SIG-M5 treated with dmso at 0.1 percent for 504 hours (cell line): ENCODE results near the gene ARHGAP42.

Source experiments
- DNase-seq: peaks from one replicate; lab custom pipeline; 2025; ENCODE audit not compliant: unreplicated experiment; lab: John Stamatoyannopoulos, UW

The ARHGAP42 gene

GRCh38 chr11:100680070-100680469, 7.0 kb upstream of the ARHGAP42 start:
- DNase-seq, result no peak

GRCh38 chr11:100681064-100681502, 6.0 kb upstream of the ARHGAP42 start:
- peak; percentile 79 for DNase-seq

DNA sequence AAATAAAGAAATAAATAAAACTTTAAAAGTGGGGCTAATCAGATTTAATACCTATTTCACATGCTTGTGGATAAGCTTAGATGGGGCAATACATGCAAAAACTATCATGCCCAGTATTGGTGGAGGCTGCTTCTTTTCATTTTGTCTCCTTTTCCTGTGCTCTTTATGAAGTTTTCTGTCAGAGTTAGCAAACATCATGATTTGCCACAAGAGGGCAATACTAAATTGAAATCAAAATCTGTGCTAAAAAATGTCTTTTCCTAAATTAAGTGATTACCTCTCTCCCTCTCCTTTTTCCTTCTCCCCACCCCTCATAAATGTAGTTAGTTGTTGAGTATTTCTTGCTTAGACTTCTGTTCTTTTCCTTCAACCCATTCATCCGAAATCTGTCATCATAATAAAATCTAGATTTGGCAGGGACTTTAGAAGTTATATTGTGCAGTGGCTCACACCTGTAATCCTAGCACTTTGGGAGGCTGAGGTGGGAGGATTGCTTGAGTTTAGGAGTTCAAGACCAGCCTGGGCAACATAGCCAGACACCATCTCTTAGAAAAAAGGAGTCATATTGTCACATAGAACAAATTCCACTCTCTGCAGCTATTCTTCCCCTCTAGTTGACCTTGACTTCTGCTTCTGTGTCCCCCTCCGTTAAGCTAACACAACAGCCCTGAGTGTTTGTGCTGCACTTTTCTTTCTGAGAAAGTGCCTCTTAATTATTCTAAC, 4.7 kb upstream of the ARHGAP42 start:
- DNase-seq, result no peak

DNA sequence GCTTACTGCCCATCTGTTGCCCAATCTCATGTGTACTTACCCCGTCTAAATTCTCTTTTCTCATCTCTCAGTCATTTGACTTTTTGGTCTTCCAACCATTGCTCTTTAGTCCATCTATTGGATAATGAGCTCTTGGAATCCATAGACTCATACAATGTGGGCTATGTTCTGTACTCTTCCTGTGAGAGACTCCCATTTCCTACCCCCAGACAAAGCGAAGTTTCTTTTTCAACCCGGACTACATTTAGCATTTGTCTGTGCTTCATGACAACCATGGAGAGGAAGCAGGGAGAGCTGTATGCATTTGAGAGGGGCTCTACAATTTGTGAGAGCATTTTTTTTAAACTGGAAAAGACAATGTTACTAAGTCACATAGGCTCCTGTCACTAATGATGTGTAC, 4.0 kb upstream of the ARHGAP42 start:
- DNase-seq, result no peak

DNA sequence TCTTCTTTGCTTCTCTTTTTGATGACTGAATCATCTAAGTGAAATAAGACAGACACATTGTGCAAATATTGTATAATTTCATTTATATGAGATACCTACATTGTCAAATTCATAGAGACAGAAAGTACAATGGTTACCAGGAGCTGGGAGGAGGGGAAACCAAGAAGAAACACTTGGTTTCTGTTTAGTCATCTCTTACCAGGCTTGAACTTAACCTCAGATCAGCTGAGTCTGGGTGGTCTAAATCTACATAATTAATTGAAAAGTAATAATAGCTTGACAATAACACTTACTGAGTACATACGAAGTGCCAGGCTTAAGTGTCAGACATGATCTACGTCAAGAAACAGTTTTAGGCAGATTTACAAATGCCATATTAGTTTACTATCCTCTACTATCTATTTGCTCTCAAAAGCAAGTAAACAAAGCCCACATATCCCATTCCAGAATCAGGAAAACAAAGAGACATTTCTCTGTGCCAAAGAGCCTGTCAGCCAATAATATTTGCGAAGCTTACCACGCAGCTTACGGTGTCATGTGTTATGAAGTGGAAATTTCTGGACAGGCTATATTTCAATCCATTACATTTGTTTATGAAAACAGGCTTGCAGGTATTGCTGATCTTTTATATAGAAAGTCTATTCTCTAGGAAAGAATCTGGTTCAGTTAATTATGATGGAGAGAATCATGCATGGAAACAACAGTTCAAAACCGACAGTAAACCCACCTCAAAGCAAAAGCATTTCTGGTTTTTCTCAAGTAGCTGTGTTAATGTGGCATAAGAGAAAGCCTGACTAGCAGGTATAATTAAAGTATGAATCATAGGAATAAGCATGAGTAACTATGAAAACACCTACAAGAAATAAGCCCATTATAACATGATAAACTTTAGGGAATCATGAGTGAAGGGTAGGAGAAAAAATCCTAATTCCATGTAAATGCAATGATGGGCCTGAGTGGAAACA, 2.7 kb upstream of the ARHGAP42 start:
- no peak for DNase-seq

DNA sequence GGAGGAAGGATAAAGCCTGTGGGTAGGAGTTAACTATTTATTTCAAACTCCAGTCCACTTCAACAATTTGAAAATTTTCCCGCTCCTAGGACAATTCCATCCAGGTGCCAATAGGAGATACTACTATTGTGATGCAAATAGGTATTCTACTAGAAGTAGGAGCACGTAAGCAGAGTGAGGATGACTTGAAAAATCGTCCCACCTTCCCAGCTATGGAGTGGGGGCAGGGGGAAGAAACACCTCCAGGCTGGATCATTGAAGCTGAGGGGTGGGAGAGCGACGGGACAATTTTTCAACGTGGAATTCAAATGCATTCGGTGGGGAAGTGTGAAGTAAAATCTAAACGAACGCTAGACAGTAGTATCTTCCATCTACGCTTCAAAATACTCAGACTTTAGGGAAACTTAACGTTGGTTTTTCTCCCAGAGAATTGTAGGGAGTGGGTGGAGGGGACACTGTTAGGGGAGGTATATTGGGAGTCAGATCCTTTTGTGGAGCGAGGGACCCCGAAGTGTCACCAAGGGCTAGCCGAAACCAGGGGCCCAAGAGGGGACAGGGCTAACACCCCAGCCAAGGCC, 523 bp upstream of the ARHGAP42 start:
- DNase-seq, result no peak

- DNase-seq, result peak; percentile 56
These were observed 725 bp downstream of the ARHGAP42 start for GRCh38 chr11:100687630-100688395.

DNA sequence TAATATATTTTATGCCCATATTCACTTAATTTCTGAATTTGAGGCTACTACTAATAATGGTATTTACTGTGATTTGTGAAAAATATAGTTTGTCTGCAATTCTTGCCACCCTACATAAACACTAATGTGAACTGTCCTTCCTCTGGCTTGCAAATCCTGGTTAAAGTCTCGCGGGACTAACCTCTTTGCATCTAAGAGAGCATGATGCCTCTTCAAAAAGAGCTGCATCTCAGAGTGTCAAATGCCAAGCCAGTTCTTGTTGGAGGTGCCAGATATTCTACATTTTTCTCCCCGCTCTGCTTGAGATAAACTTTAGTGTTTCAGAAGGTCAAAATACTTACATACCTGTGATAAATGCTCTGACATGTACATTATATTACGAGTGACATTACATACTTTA, 2.1 kb downstream of the ARHGAP42 start:
- DNase-seq, result no peak

DNA sequence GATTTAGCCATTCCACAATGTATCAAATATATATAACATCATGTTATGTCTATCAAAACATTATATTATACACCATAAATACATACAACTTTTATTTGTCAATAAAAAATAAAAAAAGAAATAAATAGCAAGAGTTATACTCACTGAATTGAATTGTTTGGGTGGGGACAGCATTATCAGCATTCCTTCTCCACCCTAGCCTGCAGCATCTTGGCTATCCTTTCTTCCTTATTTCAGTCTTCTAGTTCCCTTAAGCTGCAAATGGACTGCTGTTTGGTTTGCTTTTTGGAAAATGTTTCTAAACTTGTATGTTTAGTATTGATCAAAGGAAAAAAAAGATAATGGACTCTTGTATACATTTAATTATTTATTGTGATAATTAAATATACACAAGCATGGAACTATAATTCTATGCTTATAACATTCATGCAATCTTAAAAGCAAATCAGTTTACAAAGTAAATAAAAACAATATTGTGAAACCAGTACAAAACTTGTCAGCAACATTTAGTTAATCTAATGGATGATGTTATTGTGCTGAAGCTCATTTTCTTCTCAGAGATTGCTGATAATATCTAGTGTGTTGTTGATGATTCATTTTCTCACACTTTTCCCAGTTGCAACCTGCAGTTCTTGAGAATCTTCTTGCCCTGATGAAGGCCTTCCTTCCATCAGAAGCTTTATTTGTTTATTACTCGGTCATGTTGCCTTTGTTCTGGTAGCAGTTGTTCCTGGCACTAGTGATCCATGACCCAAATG, 5.0 kb downstream of the ARHGAP42 start:
- DNase-seq, result no peak

- no peak for DNase-seq
These were observed 8.8 kb downstream of the ARHGAP42 start for GRCh38 chr11:100695911-100696310.

- DNase-seq, result no peak
These were observed 16.1 kb downstream of the ARHGAP42 start for GRCh38 chr11:100703139-100703538.

GRCh38 chr11:100703801-100704575, 16.9 kb downstream of the ARHGAP42 start:
- no peak for DNase-seq

- no peak for DNase-seq
These were observed 18.4 kb downstream of the ARHGAP42 start for GRCh38 chr11:100705447-100705846.

DNA sequence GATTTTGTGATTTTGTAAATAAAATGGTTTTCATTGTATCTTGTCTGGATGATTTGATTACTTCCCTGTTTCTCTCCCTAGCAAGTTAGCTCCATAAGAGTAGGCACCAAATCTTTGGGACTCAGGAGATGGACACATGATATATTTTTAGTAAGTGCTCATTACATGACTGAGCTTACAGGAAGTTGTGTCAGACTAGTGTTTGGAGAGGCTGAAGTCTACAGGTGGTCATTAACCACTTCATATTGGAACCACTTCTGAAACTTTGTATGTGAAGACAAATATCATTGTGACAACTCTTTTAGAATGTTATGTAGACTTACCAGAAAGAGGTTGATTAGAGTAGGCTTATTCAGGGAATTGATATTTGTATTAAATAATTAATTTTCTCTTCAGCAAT, 19.1 kb downstream of the ARHGAP42 start:
- DNase-seq, result no peak

DNA sequence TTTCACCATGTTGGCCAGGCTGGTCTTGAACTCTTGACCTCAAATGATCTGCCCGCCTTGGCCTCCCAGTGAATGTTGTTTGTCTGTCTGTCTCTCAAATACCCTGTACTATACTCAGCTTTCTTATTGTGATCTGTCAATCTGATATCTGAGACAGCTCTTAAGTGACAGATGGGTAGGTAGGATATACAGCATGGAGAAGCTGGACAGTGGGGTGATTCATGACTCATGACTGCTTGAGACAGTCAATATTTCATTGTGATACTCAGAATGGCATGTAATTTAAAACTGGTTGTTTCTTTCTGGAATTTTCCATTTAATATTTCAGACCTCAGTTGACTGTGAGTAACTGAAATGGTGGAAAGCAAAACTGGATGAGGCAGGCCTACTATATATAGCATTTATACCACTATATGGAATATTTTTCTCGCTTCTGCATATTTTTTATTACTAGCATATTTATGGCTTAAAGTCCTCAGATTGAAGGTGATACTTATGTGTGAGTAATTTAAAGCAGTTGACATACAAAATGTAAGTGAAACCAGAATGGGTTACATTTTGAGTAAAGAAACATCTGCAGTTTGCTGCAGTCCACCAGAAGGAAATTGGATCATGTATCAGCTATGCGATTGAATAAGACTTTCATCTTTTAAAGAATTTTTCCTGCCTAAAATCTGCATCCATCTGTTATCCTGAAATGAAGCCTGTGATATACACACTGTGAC, 22.3 kb downstream of the ARHGAP42 start:
- DNase-seq, result no peak

DNA sequence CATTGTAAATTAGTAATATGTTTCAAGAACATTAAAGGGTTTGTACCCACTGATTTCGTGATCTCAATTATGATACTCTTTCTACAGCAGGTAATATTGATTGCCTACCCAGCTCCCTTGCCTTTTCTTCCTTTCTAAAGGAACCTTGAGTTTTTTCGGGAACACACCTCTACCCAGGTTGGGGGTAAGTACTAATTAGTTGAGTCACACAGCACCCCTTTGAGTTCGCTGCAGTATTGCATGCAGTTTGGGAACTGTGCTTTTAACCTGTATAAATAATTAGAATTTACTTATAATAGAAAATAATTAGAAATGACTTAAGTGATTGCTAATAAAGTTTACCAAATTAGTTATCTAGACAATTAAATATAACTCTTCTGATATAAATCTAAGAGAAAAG, 24.9 kb downstream of the ARHGAP42 start:
- DNase-seq, result no peak

DNA sequence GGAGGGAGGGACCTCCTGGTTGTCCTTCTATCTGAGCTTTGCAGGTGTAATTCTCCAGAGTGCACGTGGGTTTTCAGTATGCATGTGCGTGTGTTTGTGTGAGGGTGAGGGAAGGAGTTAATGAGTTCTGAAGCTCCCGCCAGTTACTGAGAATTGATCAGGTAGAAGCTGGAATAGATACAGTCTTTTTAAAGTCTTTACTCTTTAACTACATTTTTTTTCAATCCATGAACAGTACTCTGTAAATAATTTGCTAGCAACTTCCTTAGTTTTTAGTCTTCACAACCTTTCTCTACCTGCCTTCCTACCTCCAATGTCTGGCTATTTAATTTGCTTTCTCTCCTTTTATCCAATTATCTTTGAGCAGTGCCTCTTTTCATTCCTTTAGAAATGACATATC, 25.5 kb downstream of the ARHGAP42 start:
- no peak for DNase-seq

DNA sequence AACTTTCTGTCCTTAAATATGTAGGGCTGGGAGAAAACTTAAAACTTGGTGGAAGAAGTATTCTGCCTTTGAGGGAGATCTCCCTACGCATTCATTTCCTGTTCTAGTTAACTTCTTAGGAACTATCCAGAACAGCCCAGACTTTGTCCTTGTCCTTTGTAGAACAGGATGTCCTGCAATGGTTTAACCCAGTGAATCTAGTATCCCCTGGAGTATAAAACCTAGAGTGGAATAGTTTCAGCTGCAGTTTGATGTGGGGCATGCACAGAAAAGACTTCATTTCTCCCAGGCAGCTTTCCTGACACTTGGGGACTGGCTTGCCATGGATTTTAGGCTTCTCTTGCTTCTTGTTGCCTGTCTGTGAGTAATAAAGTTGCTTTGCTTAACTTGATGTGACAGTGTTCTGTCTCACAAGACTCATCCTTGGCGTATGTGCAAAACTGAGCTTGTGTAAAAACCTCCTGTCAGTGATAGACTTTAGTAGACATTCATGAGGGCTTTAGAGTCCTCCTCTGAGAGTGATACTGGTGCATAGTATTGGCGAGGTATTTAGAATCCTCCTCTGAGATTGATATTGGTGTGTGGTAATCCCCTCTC, 28.2 kb downstream of the ARHGAP42 start:
- DNase-seq, result no peak
